Erythroblast (primary cell): ENCODE measurements around the gene SLITRK3.

Experiments used
- GATA1 ChIP-seq: IDR thresholded peaks from 2 replicates; pipeline ENCODE4 v1.6.1; 2011; ENCODE audit warnings: low read depth, mild to moderate bottlenecking, control low read depth, low read length, moderate library complexity
- POLR2A ChIP-seq: IDR thresholded peaks from 2 replicates; pipeline ENCODE4 v1.6.1; 2011; ENCODE audit warnings: mild to moderate bottlenecking, low read length

DNA sequence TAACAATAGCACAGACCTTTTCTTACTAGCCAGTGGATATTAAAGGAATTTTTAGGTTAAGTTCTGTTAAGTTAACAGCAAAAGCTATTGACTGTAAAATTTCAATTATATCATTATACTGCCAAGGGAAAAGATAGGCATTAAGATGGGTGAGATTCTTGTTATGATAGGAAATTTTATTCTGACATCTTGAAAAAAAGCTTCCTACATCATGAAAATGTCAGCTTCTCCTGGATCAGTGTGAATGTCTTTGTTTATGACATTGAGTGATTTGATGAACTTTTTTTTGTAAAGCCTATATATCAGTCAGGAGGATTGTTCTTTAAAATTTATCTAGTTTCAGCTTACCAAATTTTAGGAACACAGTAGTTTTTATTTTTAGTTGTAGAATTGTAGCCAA, 47.4 kb upstream of the SLITRK3 start:
- no peak for TF ChIP-seq POLR2A
- TF ChIP-seq GATA1: no peak
